ENCODE results near the gene IL18R1.
"Not testable (repeated sequence)": the region's sequence is repeated elsewhere in the genome, so short reads cannot be mapped to it uniquely, and the experiment has no call there.

Gene IL18R1

GRCh38 chr2:102355526-102356380 lies at the start of gene IL18R1:
Gene IL18R1, plus strand, starts transcription at chr2:102355796. Its CDS starts 6,865 bp downstream, at chr2:102362661.
- DNase-seq, result peak; percentile 68

GRCh38 chr2:102306125-102306524 lies 49.5 kb upstream of the IL18R1 start:
- DNase-seq, result no peak

GRCh38 chr2:102310964-102311640 lies 44.5 kb upstream of the IL18R1 start, which contains the start of gene IL1RL1:
Gene IL1RL1, plus strand, starts transcription at chr2:102311563. Its CDS starts 26,702 bp downstream, at chr2:102338265.
- DNase-seq, result no peak

- DNase-seq, result no peak
These were observed 42.6 kb upstream of the IL18R1 start for GRCh38 chr2:102313025-102313424.

- DNase-seq, result no peak
These were observed 42.1 kb upstream of the IL18R1 start for GRCh38 chr2:102313471-102313870.

GRCh38 chr2:102313950-102314349 lies 41.6 kb upstream of the IL18R1 start:
- no peak for DNase-seq

- DNase-seq, result no peak
These were observed 39.7 kb upstream of the IL18R1 start for GRCh38 chr2:102315921-102316320.

- no peak for DNase-seq
These were observed 37.9 kb upstream of the IL18R1 start for GRCh38 chr2:102317715-102318114.

GRCh38 chr2:102318437-102318836 lies 37.2 kb upstream of the IL18R1 start:
- no peak for DNase-seq

- DNase-seq, result no peak
These were observed 33.5 kb upstream of the IL18R1 start for GRCh38 chr2:102321941-102322719.

- DNase-seq, result not testable (repeated sequence)
These were observed 30.7 kb upstream of the IL18R1 start for GRCh38 chr2:102324914-102325313.

GRCh38 chr2:102331311-102331980 lies 24.1 kb upstream of the IL18R1 start:
- no peak for DNase-seq

GRCh38 chr2:102334486-102334885 lies 21.1 kb upstream of the IL18R1 start:
- no peak for DNase-seq

- no peak for DNase-seq
These were observed 19.7 kb upstream of the IL18R1 start for GRCh38 chr2:102335871-102336366.

- DNase-seq, result no peak
These were observed 19.1 kb upstream of the IL18R1 start for GRCh38 chr2:102336502-102336945.

GRCh38 chr2:102337012-102337411 lies 18.6 kb upstream of the IL18R1 start:
- DNase-seq, result no peak

GRCh38 chr2:102337481-102338386 lies 17.9 kb upstream of the IL18R1 start:
- no peak for DNase-seq

- no peak for DNase-seq
These were observed 14.8 kb upstream of the IL18R1 start for GRCh38 chr2:102340778-102341177.

GRCh38 chr2:102342888-102343287 lies 12.7 kb upstream of the IL18R1 start:
- DNase-seq, result no peak

- DNase-seq, result no peak
These were observed 11.2 kb upstream of the IL18R1 start for GRCh38 chr2:102344397-102344796.

- no peak for DNase-seq
These were observed 10.2 kb upstream of the IL18R1 start for GRCh38 chr2:102345329-102345920.

Measured in CD4-positive, alpha-beta T cell treated with Interleukin-15 for 1 hour (primary cell).